Fibroblast of skin of right quadriceps (primary cell): Measurements from ENCODE around the gene ZNF883.

Experiments
- DNase-seq: peaks from one replicate; pipeline ENCODE4 v3.0.0-alpha.2; 2013

Gene ZNF883

GRCh38 chr9:112917047-112917986, 94.7 kb downstream of the ZNF883 start:
- DNase-seq: no peak

GRCh38 chr9:112914524-112914923, 97.5 kb downstream of the ZNF883 start:
- no peak for DNase-seq

- DNase-seq: no peak
Observed at GRCh38 chr9:112913326-112913725, 98.7 kb downstream of the ZNF883 start.

GRCh38 chr9:112912636-112913035, 99.4 kb downstream of the ZNF883 start:
- no peak for DNase-seq

GRCh38 chr9:112911736-112912135, 100.3 kb downstream of the ZNF883 start:
- no peak for DNase-seq
